Measurements from ENCODE around the gene TNNI3K. TPM values are rescaled to one million over a fixed set of nuclear protein-coding genes. Genes with fewer than 3 reads are reported as not detected.

TNNI3K gene
- total and polyA plus RNA-seq, 10 of the 15 experiments (the other 5 are each of a cell fraction or from before 2014, with no cell fraction given) = 0.14 to 1.6 (median 0.44) TPM; not detected in 4

GRCh38 chr1:74434321-74434720 is 199.1 kb downstream of the TNNI3K start:
- ChIA-PET RAD21 (ENCODE audit: unreplicated experiment) (no interaction called here), POLR2A (no interaction called here), SMC1A (ENCODE audit: uncharacterized antibody, unreplicated experiment) (interaction anchor here (1.1 kb wide), 1 partner anchor 33 kb away, joined by 3 read pairs; no protein-coding TSS in a partner anchor), CTCF (no interaction called here)
- H3K4me2 ChIP-seq (ENCODE audit: control insufficient read depth, insufficient read depth) = no peak overlapping the region
- no peaks in the 10 kb centered on the region for H3K4me1 ChIP-seq (ENCODE audit: control insufficient read depth, insufficient read depth, low read length)
- no peaks in the 10 kb centered on the region for H3K36me3 ChIP-seq (ENCODE audit: control insufficient read depth in 2 of 2, insufficient read depth in 2 of 2, low read length in 1 of 2)
- ATAC-seq (no peak), DNase-seq (ENCODE audit: low read depth, low spot score) (no peak), FAIRE-seq (no peak)
- H3K9me3 ChIP-seq (replicated peaks; ENCODE audit: control insufficient read depth, insufficient read depth, low read length) = no peaks in the 10 kb centered on the region
- no peak overlapping the region for H2AFZ ChIP-seq (ENCODE audit: control insufficient read depth, low read depth, low read length)
- in situ Hi-C loops (cut with MboI) = no loop called here
- intact Hi-C loops (cut with micrococcal nuclease; ENCODE audit: unreplicated experiment) = no loop called here
- H3K4me3 ChIP-seq = no peak overlapping the region
- no peaks in the 10 kb centered on the region for H3K27me3 ChIP-seq (replicated peaks in 1 of 2; ENCODE audit: control insufficient read depth in 2 of 2, insufficient read depth in 2 of 2, low read length in 1 of 2)
- no peak overlapping the region for H3K9ac ChIP-seq (ENCODE audit: control insufficient read depth, insufficient read depth, low read length)
- no peak overlapping the region for H3K27ac ChIP-seq (ENCODE audit: control insufficient read depth, insufficient read depth)
- 0% methylated on average over 2 of the region's 2 CpGs for WGBS (ENCODE audit: insufficient coverage, insufficient replicate concordance, low lambda C conversion rate, missing lambda C conversion rate)
- TF ChIP-seq KAT2A (conservative IDR thresholded peaks at IDR 0.05; ENCODE audit: control insufficient read depth, low read depth, low read length) (no peak), E2F8 (IDR thresholded peaks at IDR 0.05; ENCODE audit: low read depth, partially characterized antibody) (no peak), HDAC2 (IDR thresholded peaks at IDR 0.05) (no peak), MYC (IDR thresholded peaks at IDR 0.05; ENCODE audit: insufficient read depth, insufficient read length, insufficient replicate concordance, low read length, severe bottlenecking) (no peak), RUNX3 (IDR thresholded peaks at IDR 0.05; ENCODE audit: low read length) (no peak), TCF3 (IDR thresholded peaks at IDR 0.05; ENCODE audit: borderline replicate concordance, insufficient read depth, low read depth, low read length) (no peak), BMI1 (IDR thresholded peaks at IDR 0.05; ENCODE audit: borderline replicate concordance) (no peak)
- BruUV-seq (replicated peaks) = no TSS peak
- H3K79me2 ChIP-seq (ENCODE audit: control insufficient read depth, insufficient read depth, low read length) = no peaks in the 10 kb centered on the region
- no peaks in the 10 kb centered on the region for H4K20me1 ChIP-seq (ENCODE audit: control insufficient read depth, insufficient read depth)

All from GM12878 (cell line).